Amniotic stem cell (primary cell): ENCODE measurements around the gene EPO.
"Not testable (repeated sequence)": the region's sequence is repeated elsewhere in the genome, so short reads cannot be mapped to it uniquely, and the experiment has no call there.

Source experiments
- DNase-seq: peaks from one replicate; lab custom pipeline; 2025; lab: John Stamatoyannopoulos, UW

The EPO gene

GRCh38 chr7:100736671-100737070, 16.4 kb downstream of the EPO start:
- no peak for DNase-seq

GRCh38 chr7:100739934-100740333, 19.7 kb downstream of the EPO start:
- DNase-seq = no peak

- no peak for DNase-seq
These were observed 24.3 kb downstream of the EPO start for GRCh38 chr7:100744605-100745004.

GRCh38 chr7:100745184-100745583, 24.9 kb downstream of the EPO start:
- no peak for DNase-seq

GRCh38 chr7:100752994-100753393, 32.7 kb downstream of the EPO start:
- no peak for DNase-seq

- DNase-seq = no peak
These were observed 33.5 kb downstream of the EPO start for GRCh38 chr7:100753750-100754149.

GRCh38 chr7:100759357-100760171, 39.3 kb downstream of the EPO start:
- no peak for DNase-seq

GRCh38 chr7:100762841-100763240, 42.6 kb downstream of the EPO start:
- DNase-seq = not testable (repeated sequence)

- DNase-seq = no peak
These were observed 43.4 kb downstream of the EPO start for GRCh38 chr7:100763556-100764140.

GRCh38 chr7:100764841-100765240, 44.6 kb downstream of the EPO start:
- DNase-seq = no peak

GRCh38 chr7:100765250-100765649, 45.0 kb downstream of the EPO start:
- no peak for DNase-seq

- DNase-seq = no peak
These were observed 48.5 kb downstream of the EPO start for GRCh38 chr7:100768784-100769183.
